ENCODE data around the gene ARMH1.

DNA sequence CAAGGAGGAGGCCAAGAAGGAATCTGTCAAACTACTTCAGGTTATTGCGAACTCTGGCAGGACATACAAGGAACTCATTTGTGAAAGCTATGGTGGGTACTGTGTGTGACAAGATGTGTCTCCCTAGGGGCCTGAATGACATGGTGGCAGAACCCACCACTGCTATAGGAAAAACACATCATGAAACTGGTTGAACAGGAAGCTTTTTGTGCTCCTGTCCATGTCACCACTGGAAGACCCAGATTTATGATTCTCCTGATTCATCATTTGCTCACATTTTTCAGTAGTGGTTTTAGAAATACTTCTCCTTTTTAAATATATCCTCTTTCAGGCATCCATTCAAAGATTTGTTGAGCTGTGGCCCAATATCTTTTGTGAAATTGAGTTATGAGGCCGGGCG, 23.6 kb downstream of the ARMH1 start:
- TF ChIP-seq, protein P1, sequence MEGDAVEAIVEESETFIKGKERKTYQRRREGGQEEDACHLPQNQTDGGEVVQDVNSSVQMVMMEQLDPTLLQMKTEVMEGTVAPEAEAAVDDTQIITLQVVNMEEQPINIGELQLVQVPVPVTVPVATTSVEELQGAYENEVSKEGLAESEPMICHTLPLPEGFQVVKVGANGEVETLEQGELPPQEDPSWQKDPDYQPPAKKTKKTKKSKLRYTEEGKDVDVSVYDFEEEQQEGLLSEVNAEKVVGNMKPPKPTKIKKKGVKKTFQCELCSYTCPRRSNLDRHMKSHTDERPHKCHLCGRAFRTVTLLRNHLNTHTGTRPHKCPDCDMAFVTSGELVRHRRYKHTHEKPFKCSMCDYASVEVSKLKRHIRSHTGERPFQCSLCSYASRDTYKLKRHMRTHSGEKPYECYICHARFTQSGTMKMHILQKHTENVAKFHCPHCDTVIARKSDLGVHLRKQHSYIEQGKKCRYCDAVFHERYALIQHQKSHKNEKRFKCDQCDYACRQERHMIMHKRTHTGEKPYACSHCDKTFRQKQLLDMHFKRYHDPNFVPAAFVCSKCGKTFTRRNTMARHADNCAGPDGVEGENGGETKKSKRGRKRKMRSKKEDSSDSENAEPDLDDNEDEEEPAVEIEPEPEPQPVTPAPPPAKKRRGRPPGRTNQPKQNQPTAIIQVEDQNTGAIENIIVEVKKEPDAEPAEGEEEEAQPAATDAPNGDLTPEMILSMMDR (IDR thresholded peaks at IDR 0.05): no peak
- TF ChIP-seq POLR2A (IDR thresholded peaks at IDR 0.05): no peak

All from testis (tissue), 2 donors.